LNCaP clone FGC (cell line): ENCODE measurements around the gene RALGPS1.
A peak's percentile ranks its signal among the peaks of the same experiment; 100 is the strongest.

Source experiments
- DNase-seq: peaks from one replicate; pipeline ENCODE4 v3.0.0-alpha.2; 2011; ENCODE audit warnings: low read depth
- H3K4me3 ChIP-seq: 2 replicates; pipeline ENCODE4 v1.5.1; 2011; ENCODE audit warnings: mild to moderate bottlenecking, low read depth, low read length, control low read depth
- CTCF ChIP-seq: IDR thresholded peaks from 2 replicates; pipeline ENCODE4 v1.5.1; 2012; ENCODE audit warnings: mild to moderate bottlenecking; ENCODE audit not compliant: control insufficient read depth, insufficient read depth; ENCODE audit errors: extremely low read depth

Gene RALGPS1

GRCh38 chr9:127233989-127234388, 319.4 kb downstream of the RALGPS1 start:
- no peak for TF ChIP-seq CTCF
- H3K4me3 ChIP-seq = no peak overlapping the region
- DNase-seq = no peak

- TF ChIP-seq CTCF = no peak
- peak; percentile 61 for DNase-seq
- H3K4me3 ChIP-seq = no peak overlapping the region
These were observed 323.2 kb downstream of the RALGPS1 start for GRCh38 chr9:127237801-127238200.

- TF ChIP-seq CTCF = no peak
These were observed 326.8 kb downstream of the RALGPS1 start for GRCh38 chr9:127241354-127241753.

GRCh38 chr9:127244609-127245601, 330.3 kb downstream of the RALGPS1 start:
- peak overlapping the region; percentile 57 for H3K4me3 ChIP-seq
- no peak for TF ChIP-seq CTCF
- DNase-seq = peak; percentile 87

More at GRCh38 chr9:127241354-127241753, 326.8 kb downstream of the RALGPS1 start:
- no peak for DNase-seq
- H3K4me3 ChIP-seq = no peak overlapping the region

GRCh38 chr9:127245637-127246164, 331.1 kb downstream of the RALGPS1 start:
- TF ChIP-seq CTCF = no peak
- no peak for DNase-seq

GRCh38 chr9:127248241-127248640, 333.7 kb downstream of the RALGPS1 start:
- no peak for TF ChIP-seq CTCF
- DNase-seq = no peak
- H3K4me3 ChIP-seq = no peak overlapping the region

More at GRCh38 chr9:127245637-127246164, 331.1 kb downstream of the RALGPS1 start:
- H3K4me3 ChIP-seq = peak overlapping the region; percentile 57

GRCh38 chr9:127249877-127250276, 335.3 kb downstream of the RALGPS1 start:
- H3K4me3 ChIP-seq = no peak overlapping the region
- DNase-seq = no peak
- TF ChIP-seq CTCF = no peak
